ENCODE data around the gene USP48.

USP48 gene

DNA sequence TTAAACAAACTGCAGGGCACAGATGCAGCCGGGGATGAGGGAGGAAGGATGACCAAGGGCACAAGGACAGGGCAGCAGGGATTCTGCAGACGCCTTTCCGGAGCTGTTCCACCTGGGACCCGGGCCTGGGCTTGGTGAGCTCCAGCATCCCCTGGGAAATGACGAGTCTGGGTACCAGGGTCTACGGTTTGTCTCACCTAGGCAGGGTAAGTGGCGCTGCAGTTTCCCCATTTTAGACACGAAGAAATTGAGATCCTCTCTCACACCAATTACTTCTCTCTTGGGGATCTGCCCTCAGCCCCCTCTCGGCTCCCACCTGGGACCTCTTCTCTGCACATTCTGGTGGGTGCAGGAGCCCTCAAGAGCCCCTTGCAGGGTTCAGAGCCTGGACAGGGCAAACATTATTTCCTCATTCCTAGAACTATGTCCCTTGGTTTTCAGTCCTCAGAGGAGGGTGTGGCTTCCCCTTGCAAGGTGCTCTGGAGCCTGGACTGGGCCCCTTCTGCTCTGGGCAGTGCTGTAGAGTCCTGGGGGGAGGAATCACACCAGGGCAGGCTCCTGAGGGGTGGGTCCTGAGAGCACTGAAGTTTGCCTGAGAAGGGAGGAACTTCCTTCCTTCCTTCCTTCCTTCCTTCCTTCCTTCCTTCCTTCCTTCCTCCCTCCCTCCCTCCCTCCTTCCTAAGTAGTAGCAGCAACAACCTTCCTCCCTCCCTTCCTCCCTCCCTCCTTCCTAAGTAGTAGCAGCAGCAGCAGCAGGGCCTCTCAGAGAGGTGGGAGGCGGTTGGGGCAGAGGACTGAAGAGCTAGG, 129.8 kb downstream of the USP48 start:
- DNase-seq (ENCODE audit: low spot score): no peak

DNA sequence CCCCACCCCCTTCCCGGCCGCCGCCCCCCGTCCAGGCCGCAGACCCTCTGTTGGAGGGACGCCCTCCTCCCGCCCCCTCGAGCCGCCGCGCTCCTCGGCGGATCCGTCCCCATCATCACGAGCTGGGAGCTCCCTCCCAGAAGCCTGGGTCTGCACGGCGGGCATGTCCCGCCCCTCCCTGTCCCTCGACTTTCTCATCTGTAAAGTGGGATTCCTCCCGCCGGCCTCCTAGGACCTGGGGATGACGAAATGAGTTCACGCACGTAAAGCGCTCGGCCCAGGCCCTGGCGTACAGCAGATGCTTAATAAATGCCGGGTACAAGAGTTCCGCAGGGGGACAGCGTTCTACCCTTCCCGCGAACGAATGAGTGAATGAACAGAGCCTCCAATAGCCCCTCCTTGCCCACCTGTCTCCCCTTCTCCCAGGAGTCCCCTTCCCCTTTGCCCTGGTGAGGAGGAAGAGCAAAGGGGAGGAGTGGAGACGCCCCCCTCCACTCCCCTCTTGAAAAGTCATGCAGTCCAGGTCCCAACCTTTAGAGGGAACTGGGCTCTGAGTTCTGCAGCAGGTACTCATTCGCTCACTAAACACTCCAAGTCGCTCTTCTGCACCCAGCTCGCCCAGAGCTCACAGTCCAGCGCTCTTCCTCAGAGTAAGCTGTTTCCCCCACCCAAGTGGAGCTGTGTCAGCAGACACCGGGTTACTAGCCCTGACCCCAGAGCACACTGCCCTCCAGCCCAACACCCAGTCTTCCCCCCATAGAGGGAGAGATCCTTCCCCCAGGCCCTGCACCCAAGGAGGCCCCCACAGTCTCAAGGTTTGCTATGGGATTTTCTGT, 130.6 kb downstream of the USP48 start:
- DNase-seq (ENCODE audit: low spot score): no peak

DNA sequence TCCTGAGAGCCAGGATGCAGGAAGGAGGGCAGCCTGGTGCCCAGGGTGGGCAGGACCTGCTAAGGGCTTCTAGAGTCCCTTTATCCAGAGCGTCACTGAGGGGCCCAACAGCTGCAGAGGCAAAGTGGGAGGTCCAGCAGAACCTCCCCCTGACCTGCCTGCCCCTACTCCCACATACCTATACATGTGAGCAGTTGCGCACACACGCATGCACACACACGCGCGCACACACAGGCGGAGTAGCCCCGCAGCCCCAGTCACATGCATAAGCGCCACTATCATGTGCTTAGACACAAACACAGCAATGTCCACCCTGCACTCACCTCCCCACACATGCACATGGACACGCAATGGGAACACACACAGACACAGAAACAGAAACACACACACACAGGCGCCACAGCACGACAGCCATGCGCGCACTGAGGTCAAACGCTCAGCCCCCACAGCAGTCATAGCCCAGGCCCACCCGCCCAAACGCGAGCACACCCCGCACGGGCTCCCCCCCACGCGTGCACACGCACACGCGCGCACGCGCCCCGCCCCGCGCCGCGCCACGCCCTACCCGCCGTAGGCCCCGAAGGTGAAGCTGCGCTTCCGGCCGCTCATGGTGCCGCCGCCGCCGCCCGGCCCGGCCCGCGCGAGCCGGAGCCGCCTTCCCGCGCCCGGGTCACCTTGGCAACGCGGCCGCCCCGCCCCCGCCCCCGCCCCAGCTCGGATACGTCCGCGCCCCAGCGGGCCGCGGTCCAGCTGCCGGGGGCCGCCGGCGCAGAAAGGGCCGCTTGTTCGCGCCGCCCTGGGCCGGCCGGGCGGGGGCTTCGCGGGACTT, 131.5 kb downstream of the USP48 start:
- DNase-seq (ENCODE audit: low spot score): no peak

DNA sequence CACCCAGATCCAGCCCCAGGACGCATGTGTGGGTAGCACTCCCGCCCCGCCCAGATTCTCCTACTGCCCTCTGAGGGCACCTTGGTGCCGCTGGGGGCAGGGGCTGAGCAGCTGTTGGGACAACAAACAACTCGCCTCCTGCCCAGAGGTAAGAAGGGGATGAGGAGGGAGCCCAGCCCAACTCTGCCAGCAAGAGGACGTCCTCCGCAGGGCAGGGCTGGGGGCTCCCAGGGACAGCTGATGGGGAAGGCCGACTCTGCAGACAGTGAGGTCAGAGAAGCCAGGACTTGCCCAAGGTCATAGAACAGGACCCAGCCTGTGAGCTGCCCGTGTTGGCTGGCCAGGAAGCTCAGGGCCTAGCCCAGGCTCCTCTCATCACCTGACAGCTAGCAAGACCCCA, 132.5 kb downstream of the USP48 start:
- DNase-seq (ENCODE audit: low spot score): no peak

DNA sequence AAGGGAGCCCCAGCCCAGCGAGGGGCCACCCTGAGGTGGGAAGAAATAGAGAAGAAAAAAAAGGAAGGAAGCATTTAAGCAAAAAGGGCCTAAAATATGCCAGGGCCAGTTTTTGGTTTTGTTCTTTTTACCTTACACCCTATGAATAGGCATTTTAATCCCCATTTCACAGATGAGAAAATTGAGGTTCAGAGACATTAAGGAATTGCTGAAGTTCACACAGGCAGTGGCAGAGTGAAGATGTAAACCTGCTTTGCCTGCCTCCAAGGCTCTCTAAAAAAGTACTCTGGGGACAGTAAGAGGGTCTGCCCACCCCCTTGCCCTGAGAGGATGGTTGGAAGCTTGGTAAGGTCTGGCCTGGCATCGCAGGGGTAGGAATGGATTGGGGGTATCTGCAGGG, 133.6 kb downstream of the USP48 start:
- DNase-seq (ENCODE audit: low spot score): no peak

DNA sequence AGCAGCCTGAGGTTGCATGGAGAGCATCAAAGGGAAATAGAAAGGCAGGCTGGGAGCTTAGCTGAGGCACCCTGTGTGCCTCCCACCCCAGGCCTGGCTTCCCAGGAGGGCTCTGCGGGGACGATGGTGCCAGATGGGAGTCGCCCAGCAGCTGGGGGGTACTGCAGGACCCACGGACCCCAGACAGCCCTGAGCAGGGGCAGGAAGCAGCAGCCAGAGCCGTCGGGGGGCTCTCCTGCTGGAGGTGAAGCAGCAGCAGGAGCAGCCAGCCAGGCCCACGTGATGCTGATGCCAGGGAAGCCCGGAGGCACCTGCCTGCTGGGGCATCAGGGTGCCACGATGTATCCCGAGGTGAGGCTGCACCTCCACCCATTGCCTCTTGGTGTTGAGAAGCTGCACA, 134.2 kb downstream of the USP48 start:
- no peak for DNase-seq (ENCODE audit: low spot score)

DNA sequence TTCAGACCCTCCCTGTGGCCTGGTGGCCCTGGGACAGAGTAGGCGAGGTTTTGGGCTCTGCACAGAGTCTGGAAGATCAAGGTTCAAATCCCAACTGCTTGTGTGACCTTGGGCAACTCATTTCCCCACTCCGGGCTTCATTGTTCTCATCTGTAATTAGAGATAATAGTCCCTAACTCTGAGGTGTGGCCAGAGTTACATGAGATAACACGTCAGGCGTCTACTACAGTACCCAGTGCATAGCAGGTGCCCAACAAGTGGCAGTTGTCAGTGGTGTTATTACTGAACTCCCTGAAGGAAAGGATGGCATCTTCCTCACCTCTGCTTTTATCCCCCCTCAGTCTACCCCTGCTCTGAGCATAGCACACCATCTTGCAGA, 134.6 kb downstream of the USP48 start:
- DNase-seq (ENCODE audit: low spot score): no peak

DNA sequence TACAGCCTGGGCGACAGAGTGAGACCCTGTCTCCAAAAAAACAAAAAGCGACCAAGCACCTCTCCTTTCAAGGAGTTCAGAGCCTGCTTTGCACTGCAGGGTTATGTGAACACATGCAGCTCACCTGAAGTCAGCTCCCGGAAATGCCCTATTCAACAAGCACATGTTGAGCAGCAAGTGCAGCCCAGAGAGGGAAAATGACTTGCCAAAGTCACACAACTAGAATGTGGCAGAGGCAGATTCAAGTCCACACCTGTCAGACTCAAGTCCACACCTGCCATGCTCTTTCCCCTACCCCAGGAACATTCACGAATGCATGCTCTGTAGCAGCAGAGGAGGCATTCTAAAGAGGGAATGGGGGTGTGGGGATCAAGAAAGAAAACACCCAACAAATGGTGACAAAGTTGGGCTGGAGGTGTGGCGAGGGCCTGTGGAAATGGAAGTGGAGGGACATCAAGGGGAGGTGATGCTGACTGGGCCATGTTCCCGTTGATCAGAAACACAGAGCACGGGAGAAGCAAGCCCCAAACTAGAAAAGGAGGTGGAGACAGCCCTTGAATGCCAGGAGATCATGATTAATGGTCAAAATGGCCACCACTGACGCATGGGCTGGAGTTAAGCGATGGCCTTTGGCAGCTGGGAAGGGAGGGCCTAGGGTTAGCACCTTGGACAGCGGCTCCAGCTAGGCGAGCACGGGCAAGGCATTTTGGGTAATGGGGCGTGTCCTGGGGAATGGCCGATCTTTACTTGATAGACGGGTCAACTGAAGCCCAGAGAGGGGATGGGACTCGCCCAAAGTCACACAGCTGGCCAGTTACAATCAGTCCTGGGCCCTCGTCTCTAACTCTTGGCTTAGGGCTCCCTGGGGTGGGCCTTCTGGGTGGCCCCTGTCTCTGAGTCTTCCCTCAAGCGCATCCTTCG, 135.3 kb downstream of the USP48 start:
- no peak for DNase-seq (ENCODE audit: low spot score)

DNA sequence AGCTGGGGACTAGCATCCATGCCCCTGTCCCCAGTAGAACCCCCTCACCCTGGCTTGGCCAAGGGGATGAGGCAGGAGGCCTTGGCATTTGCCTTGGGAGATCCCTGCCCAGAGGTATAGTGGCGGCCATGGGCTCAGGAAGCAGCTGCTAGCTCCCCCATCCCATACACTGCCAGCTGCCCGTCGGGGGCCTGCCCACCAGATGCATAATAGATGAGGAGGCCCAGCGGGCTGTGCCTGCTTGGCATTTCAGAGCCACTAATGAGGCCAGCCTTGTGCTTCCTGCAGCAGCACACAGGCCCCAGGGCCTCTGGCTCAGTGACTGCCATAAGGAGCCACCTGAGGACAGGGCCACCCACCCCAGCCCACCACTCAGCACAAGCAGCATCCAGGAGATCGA, 137.4 kb downstream of the USP48 start:
- no peak for DNase-seq (ENCODE audit: low spot score)

DNA sequence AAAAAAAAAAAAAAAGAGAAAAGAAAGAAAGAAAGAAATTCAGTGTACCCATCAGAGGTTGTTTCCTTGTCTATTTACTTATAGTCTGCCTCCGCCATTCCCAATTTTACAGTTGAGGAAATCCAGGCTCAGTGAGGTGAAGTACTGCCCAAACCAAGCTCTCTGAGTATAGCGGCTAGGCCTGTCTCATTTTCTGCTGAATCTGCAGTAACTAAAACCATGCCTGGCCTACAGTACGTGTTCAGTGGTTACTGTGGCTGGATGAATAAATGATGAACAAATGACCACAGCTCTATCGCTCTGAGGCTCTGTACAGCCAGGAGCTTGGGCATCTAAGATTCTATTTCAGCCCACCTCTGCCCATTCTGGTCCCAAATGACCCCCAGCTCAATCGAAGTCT, 138.0 kb downstream of the USP48 start:
- no peak for DNase-seq (ENCODE audit: low spot score)

DNA sequence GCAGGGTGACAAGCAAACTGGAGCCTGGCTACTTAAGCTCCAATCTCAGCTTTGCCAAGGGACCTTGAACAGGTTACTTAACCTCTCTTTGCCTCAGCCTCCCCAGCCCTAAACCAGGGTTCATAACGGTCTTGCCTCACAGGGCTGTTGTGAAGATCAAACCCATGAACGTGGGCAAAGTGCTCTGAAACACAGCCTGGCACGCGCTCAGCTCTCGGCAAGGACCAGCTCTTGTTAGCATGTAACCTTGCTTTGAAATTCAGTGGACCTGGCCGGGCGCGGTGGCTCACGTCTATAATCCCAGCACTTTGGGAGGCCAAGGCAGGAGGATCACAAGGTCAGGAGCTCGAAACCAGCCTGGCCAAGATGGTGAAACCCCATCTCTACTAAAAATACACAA, 138.6 kb downstream of the USP48 start:
- no peak for DNase-seq (ENCODE audit: low spot score)

DNA sequence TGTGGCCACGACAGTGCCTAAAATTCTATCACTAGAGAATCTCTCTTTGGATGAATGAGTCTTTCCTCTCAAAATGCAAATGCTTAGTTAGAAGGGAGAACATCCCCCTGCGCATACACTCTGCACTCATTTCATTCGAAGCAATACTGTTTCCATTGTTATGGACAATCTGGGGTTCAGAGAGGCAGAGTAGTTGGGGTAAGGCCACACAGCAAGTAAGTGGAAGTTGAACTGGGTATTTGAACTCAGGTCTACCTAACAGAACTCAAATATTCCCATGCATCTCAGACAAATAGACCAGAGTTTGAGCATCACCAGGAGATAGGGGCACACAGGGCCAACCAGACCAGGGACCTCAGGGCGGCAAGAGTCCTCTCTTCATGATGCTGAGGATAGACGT, 139.3 kb downstream of the USP48 start:
- no peak for DNase-seq (ENCODE audit: low spot score)

DNA sequence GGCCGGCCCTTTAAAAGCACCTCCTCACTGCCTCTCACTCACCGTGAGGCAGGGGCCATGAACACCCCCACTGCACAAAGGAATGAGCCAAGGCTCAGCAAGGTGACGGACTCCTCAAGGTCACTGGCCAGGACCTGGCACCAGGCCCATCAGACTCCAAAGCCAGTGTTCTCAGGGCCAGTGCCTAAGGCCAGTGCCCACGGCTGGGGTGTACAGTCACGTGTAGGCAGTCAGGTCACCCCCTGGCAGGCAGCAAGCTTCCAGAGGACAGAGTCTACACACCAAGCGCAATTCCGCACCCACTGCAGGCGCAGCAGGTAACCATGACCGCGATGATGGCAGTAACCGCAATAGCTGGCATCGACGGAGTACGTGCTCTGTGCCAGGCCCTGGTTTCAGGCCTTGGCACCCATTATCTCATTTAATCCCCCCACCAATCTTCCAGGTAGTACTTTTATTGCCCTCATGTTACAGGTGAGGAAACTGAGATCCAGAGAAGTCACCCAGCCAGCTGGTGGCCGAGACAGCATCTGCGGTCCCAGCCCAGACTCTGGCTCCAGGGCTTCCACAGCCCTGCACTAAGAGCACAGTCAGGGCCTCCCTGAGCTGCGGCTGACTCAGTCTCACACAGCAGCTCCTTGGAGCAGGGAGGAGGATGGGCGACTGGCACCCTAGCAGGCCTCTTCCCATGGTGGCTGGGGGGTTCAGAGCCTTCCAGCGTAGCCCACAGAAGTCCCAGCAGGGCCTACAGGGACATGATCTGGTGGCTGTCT, 140.8 kb downstream of the USP48 start:
- no peak for DNase-seq (ENCODE audit: low spot score)

DNA sequence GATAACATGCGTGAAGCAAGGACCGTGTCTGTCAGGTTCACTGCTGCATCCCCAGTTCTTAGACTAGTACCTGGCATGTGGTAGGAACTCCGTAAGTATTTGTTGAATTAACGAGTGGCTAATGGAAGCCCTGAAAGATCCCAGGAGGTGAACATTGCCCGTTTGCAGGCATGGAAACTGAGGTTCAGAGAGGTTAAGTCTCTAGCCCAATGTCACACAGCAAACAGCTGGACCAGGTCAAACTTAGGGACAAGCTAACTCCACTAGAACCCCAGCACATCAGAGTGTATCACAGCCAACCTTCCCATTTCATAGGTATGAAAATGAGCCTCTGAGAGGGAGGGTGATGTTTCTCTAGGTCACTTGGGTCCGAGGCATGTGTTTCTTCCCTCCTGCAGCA, 141.4 kb downstream of the USP48 start:
- DNase-seq (ENCODE audit: low spot score): no peak

DNA sequence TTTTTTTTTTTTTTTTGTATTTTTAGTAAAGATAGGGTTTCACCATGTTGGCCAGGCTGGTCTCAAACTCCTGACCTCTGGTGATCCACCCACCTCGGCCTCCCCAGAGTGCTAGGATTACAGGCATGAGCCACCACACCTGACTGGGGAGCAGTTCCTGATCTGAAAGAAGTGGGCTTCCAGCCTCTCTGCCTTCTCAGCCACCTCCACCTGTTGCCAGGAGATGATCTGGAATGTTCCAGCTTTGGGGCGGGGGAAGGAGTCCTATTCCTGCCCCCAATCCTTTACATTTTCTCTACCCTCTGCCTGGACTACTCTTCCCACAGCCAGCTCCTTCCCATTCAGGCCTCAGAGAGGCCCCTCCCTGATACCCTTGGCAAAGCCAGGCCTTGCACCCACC, 141.9 kb downstream of the USP48 start:
- DNase-seq (ENCODE audit: low spot score): no peak

DNA sequence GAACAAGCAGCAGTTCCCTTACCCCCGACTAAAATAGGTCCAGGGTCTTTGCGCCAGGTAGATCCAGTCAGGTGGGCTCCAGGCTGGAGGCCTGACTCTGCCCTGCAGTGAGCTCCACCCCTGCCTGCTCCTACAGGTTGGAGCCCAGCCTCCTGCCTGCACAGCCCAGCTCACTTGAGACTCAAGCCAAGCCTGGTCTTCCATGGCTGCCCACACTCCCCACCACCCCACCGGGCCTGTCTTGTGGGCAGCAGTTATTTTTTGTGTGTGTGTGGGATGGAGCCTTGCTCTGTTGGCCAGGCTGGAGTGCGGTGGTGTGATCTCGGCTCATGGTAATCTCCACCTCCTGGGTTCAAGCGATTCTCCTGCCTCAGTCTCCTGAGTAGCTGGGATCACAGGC, 142.3 kb downstream of the USP48 start:
- DNase-seq (ENCODE audit: low spot score): no peak

DNA sequence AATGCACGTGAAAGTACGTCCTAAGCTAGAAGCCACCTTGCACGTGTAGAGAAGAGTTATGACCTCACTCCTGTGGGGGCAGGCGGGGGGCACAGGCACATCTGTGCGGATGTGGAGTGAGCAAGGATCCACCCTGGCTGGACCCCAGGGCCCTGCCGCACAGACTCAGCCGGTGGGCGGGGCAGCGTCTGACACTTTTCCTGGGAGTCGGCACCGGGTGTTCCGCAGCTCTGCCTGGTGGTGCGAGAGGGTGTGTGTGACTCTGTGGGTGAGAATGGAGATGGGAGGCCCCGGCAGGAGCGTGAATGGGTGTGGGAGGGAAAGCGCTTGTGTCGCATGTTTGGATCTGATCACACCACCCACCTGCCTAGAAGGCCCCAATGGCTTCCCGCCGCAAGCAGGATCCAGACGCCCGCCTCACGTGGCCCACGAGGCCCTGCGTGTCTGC, 143.3 kb downstream of the USP48 start:
- no peak for DNase-seq (ENCODE audit: low spot score)

DNA sequence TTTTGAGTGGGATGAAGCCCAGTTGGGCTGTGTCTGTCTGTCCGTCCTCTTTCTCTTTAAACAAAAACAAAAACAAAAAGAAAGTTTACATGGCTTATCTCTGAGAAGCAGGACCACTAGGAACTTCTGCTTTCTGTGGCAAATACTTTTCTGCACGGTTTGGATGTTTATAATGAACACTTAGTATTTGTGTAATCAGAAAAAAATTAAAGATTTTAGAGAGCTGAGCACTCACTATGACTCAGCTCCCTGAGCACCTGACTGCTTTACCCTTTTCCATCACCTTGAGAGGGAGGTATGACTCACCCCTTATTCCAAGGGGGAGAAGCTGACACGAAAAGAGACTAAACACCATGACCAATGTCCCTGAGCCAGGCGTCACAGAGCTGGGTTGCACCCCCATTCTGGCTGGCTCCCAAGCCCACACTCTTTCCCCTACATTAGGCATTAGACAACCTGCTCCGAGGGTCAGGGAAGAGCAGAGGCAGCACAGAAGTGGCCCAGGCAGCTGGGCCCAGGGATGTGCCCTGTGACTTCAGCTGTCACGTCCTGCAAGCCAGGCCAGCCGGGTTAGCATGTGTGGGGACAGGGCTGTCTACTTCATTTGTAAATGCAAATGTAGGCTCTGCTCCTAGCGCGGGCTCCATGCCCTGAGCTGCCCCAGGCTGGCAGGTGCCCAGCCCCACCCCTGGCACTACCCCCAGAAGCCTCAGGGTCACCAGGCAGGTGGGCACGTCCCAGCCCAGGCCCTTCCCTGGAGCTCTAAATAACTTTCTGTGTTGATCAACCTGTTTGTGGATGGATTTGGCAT, 144.2 kb downstream of the USP48 start:
- no peak for DNase-seq (ENCODE audit: low spot score)

DNA sequence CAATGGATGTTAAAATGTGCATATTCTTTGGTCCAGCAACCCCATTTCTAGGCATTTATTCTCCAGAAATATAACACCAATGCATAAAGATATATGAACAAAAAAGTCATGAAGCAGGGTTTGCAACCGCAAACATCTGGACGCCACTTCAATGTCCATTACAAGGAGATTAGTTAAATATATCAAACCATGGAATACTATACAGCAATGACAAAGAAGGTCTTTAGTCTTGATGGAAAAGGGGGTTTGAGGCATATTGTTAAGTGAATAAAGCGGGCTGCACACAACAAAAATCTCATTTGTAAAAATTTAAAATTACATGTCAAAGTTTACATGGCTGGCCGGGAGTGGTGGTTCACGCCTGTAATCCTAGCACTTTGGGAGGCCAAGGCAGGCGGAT, 145.4 kb downstream of the USP48 start:
- no peak for DNase-seq (ENCODE audit: low spot score)

DNA sequence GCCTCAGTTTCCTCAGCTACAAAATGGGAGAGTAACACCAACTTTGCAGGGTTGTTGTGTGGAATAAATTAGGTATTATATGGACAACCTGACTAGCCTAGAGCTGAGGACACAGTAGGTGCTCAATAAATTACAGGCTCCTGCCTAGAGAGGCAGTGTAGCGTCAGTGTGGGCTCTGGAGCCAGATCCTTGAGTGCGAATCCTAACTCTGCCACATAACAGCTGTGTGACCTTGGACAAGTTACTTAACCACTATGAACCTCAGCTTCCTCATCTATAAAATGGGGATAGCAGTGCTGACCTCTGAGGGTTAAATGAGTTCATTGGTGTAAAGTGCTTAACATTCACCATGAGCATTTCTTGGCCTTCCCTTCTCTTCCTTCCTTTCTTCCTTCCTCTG, 146.9 kb downstream of the USP48 start:
- DNase-seq (ENCODE audit: low spot score): no peak
